ENCODE results near the gene NUTM2F. TPM values are rescaled to one million over a fixed set of nuclear protein-coding genes. Genes with fewer than 3 reads are reported as not detected.
A peak's percentile ranks its signal among the peaks of the same experiment; 100 is the strongest.

Gene NUTM2F
- total RNA-seq, 2 donors from 2014 or later = not detected

DNA sequence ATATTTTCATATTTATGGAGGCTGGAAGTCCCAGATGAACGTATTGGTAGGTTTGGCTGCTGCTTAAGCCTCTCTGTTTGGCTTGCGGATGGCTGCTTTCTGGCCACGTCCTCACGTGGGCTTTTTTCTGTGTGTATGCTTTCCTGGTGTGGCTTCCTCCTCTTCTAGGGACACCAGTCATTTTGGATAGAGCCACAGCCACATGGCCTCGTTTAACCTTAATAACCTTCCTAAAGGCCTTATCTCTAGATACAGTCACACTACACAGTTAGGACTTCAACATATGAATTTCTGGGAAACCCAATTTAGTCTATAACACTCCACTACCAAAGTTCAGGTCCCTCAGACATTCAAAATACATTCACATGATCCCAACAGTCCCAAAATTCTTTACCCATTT lies 26.9 kb downstream of the NUTM2F start:
- no peak overlapping the region for H3K4me3 ChIP-seq
- H3K36me3 ChIP-seq = peaks cover 6% of the 10 kb centered on the region
- H3K9me3 ChIP-seq = no peaks in the 10 kb centered on the region
- no peaks in the 10 kb centered on the region for H3K27me3 ChIP-seq
- TF ChIP-seq, protein P1, sequence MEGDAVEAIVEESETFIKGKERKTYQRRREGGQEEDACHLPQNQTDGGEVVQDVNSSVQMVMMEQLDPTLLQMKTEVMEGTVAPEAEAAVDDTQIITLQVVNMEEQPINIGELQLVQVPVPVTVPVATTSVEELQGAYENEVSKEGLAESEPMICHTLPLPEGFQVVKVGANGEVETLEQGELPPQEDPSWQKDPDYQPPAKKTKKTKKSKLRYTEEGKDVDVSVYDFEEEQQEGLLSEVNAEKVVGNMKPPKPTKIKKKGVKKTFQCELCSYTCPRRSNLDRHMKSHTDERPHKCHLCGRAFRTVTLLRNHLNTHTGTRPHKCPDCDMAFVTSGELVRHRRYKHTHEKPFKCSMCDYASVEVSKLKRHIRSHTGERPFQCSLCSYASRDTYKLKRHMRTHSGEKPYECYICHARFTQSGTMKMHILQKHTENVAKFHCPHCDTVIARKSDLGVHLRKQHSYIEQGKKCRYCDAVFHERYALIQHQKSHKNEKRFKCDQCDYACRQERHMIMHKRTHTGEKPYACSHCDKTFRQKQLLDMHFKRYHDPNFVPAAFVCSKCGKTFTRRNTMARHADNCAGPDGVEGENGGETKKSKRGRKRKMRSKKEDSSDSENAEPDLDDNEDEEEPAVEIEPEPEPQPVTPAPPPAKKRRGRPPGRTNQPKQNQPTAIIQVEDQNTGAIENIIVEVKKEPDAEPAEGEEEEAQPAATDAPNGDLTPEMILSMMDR (IDR thresholded peaks at IDR 0.05) = no peak
- no peak for DNase-seq (ENCODE audit: low spot score)
- no peaks in the 10 kb centered on the region for H3K4me1 ChIP-seq
- H3K27ac ChIP-seq = no peak overlapping the region

DNA sequence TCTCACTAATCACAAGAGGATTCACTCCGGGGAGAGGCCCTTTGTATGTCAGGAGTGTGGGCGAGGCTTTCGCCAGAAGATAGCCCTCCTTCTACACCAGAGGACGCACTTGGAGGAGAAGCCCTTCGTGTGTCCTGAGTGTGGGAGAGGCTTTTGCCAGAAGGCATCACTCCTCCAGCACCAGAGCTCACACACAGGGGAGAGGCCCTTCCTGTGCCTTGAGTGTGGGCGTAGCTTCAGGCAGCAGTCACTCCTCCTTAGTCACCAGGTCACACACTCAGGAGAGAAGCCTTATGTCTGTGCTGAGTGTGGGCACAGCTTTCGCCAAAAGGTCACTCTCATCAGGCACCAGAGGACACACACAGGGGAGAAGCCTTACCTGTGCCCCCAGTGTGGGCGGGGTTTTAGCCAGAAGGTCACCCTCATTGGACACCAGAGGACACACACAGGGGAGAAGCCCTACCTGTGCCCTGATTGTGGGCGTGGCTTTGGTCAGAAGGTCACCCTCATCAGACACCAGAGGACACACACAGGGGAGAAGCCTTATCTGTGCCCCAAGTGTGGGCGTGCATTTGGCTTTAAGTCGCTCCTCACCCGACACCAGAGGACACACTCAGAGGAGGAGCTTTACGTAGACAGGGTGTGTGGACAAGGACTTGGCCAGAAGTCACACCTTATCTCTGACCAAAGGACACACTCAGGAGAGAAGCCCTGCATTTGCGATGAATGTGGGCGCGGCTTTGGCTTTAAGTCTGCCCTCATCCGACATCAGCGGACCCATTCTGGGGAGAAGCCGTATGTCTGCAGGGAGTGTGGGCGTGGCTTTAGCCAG lies 27.8 kb downstream of the NUTM2F start:
- no peaks in the 10 kb centered on the region for H3K27me3 ChIP-seq
- TF ChIP-seq, protein P1 (IDR thresholded peaks at IDR 0.05) = no peak

DNA sequence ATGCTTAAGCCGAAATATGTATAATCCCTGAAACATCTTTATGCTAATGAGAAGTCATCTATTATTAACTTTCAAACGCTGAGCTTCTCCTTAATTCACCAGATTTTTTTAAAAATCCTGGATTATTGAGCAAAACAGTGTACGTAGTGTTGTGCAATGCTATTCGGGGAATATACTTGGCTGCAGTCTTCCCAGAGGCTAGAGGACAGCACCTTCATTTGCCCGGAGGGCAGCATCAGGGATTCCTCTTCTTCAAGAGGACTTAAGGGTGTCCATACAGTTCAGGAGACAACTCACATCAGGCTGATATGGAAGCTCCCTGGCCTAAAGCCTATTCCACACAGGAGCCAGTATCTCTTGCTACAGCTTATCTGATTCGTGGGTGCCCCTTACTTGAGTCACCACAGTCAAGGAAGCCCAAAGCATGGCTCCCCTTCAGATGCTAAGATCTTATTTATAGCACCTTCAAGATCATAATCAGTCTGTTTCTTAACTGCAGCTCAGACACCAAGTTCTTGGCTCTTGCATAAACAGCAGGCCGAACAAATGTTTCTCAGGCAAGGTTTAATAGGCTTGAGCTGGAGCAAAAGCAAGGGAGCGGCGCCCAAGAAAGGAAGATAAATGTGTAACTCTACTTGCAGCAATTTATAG lies 29.4 kb downstream of the NUTM2F start:
- TF ChIP-seq, protein P1 (IDR thresholded peaks at IDR 0.05) = no peak

More for the DNA sequence above, 27.8 kb downstream of the NUTM2F start:
- no peak for DNase-seq (ENCODE audit: low spot score)
- H3K9me3 ChIP-seq = no peaks in the 10 kb centered on the region
- H3K4me1 ChIP-seq = no peaks in the 10 kb centered on the region
- no peak overlapping the region for H3K4me3 ChIP-seq
- peaks cover 6% of the 10 kb centered on the region for H3K36me3 ChIP-seq
- peak overlapping the region in 1 of 2 donors; percentile 5 for H3K27ac ChIP-seq

DNA sequence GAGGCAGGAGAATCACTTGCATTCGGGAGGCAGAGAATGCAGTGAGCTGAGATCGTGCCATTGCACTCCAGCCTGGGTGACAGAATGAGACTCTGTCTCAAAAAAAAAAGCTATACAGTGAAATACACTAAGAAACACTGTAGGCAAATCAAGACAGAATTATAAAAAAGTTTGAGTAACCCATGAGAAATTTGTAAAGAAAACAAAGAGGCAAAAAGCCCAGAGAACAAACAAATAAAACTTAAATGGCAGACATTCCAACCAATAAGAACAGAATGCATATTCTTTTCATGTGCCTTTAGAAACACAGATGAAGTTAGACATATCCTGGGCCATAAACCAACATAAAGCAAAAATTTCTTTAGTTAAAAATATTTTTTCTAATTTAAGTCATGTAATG lies 38.8 kb downstream of the NUTM2F start:
- Histone ChIP-seq H3K4me1 (no peaks in the 10 kb centered on the region), H3K27me3 (no peaks in the 10 kb centered on the region), H3K9me3 (no peaks in the 10 kb centered on the region), H3K27ac (no peak overlapping the region), H3K4me3 (no peak overlapping the region), H3K36me3 (peaks cover 15% of the 10 kb centered on the region)
- TF ChIP-seq, protein P1 (IDR thresholded peaks at IDR 0.05) = no peak
- no peak for DNase-seq (ENCODE audit: low spot score)

More for the DNA sequence above, 29.4 kb downstream of the NUTM2F start:
- H3K36me3 ChIP-seq = peaks cover 6% of the 10 kb centered on the region
- no peaks in the 10 kb centered on the region for H3K9me3 ChIP-seq
- no peaks in the 10 kb centered on the region for H3K4me1 ChIP-seq
- H3K27me3 ChIP-seq = no peaks in the 10 kb centered on the region
- no peak for DNase-seq (ENCODE audit: low spot score)
- H3K27ac ChIP-seq = no peak overlapping the region
- H3K4me3 ChIP-seq = no peak overlapping the region

DNA sequence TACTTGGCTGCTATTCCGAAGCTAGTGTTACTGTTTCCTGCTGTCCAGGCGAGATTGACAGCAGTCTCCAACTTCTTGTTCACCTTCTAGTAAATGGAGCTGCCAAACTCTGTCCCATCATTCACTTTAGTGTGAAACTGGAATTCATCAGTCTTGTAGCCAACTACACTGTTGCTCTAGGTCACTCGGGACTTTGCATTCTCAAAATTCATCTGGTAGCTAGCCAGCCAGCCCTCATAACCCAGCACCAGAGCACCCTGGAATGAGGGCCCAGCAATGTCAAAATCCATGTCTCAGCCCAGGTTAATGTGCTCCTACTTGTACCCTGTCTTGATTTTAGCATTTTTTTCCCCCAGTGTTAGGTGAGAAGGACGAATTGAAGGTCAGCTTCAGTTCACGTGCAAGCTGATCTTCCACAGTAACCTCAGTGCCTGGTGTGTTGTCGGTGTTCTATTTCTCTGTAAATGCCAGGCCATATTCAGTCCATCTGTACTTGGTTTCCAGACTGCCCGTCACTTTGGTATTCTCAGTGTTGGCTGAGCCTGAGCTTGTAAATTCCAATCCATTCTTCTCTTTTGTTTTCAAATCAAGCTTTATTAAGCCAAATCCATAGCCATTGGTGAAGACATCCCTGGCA lies 40.4 kb downstream of the NUTM2F start:
- Histone ChIP-seq H3K4me1 (no peaks in the 10 kb centered on the region), H3K9me3 (no peaks in the 10 kb centered on the region), H3K27me3 (no peaks in the 10 kb centered on the region), H3K4me3 (no peak overlapping the region), H3K27ac (peak overlapping the region in 1 of 2 donors; percentile 66), H3K36me3 (peaks cover 3% of the 10 kb centered on the region)
- TF ChIP-seq, protein P1 (IDR thresholded peaks at IDR 0.05) = no peak
- no peak for DNase-seq (ENCODE audit: low spot score)
